Ectodermal cell (in vitro differentiated cells): ENCODE data around the gene BMP8B. TPM values are rescaled to one million over a fixed set of nuclear protein-coding genes. Genes with fewer than 3 reads are reported as not detected.

Source experiments
- H3K27ac ChIP-seq: 2 replicates; pipeline ENCODE4 v1.7.0; 2013; ENCODE audit warnings: mild to moderate bottlenecking, low read depth, low read length; ENCODE audit not compliant: insufficient read depth, poor library complexity, severe bottlenecking
- H3K27me3 ChIP-seq: 2 replicates; pipeline ENCODE4 v1.7.0; 2013; ENCODE audit warnings: mild to moderate bottlenecking, low read length; ENCODE audit not compliant: insufficient read depth, control insufficient read depth, poor library complexity, severe bottlenecking
- H3K36me3 ChIP-seq: one replicate; pipeline ENCODE4 v1.7.0; 2013; ENCODE audit warnings: low read length; ENCODE audit not compliant: control insufficient read depth, insufficient read depth
- H3K4me1 ChIP-seq: one replicate; pipeline ENCODE4 v1.7.0; 2013; ENCODE audit warnings: low read length; ENCODE audit not compliant: control insufficient read depth, insufficient read depth
- H3K4me3 ChIP-seq: 2 replicates; pipeline ENCODE4 v1.7.0; 2013; ENCODE audit warnings: low read depth, low read length, control low read depth; ENCODE audit not compliant: insufficient read depth
- H3K9me3 ChIP-seq: 2 replicates; pipeline ENCODE4 v1.7.0; 2013; ENCODE audit warnings: mild to moderate bottlenecking, low read length, moderate library complexity; ENCODE audit not compliant: control insufficient read depth
- WGBS, 2 experiments: methylation state at CpG; one replicate each; pipeline ENCODE4 v1.1.7; 2013; ENCODE audit warnings: missing lambda C conversion rate in 2 of 2; 5-methylcytosine and 5-hydroxymethylcytosine counted together
- polyA plus RNA-seq, 4 experiments: library from polyadenylated mRNA; stranded (reverse); fragments of 50-300 nt; gene quantifications; one replicate each; pipeline ENCODE4 v1.2.3, GENCODE V29; 2013

BMP8B gene
- 0.19 TPM for polyA plus RNA-seq (2013, experiment 1 of 4)
- 0.32 TPM for polyA plus RNA-seq (2013, experiment 2 of 4)
- 0.16 TPM for polyA plus RNA-seq (2013, experiment 3 of 4)
- 0.32 TPM for polyA plus RNA-seq (2013, experiment 4 of 4)

GRCh38 chr1:39788758-39789570 is at the start of gene BMP8B:
BMP8B (minus strand) TSS chr1:39788865; CDS start chr1:39788485, 380 bp downstream.
- Histone ChIP-seq H3K9me3 (no peaks in the 10 kb centered on the region), H3K4me1 (no peaks in the 10 kb centered on the region), H3K4me3 (peak within 1 kb of the TSS; percentile 26), H3K27me3 (peaks cover 80% of the 10 kb centered on the region), H3K36me3 (no peaks in the 10 kb centered on the region), H3K27ac (no peak within 1 kb of the TSS)
- 1 to 2% methylated on average over 91 of the region's 91 CpGs for WGBS, 2 experiments

- Histone ChIP-seq H3K27me3 (no peaks in the 10 kb centered on the region), H3K4me1 (no peaks in the 10 kb centered on the region), H3K36me3 (peaks cover 18% of the 10 kb centered on the region), H3K4me3 (no peak overlapping the region), H3K27ac (no peak overlapping the region), H3K9me3 (no peaks in the 10 kb centered on the region)
- WGBS, 2 experiments: 97 to 99% methylated on average over 3 of the region's 3 CpGs
Measured at GRCh38 chr1:39836595-39837110, 48.0 kb upstream of the BMP8B start.

- 96% methylated on average over 6 to 7 of the region's 7 CpGs for WGBS, 2 experiments
- H3K4me3 ChIP-seq: no peak overlapping the region
- H3K27me3 ChIP-seq: no peaks in the 10 kb centered on the region
- H3K36me3 ChIP-seq: peaks cover 12% of the 10 kb centered on the region
- H3K9me3 ChIP-seq: no peaks in the 10 kb centered on the region
- no peaks in the 10 kb centered on the region for H3K4me1 ChIP-seq
- H3K27ac ChIP-seq: no peak overlapping the region
Measured at GRCh38 chr1:39835935-39836594, 47.4 kb upstream of the BMP8B start.

GRCh38 chr1:39835110-39835509 is 46.4 kb upstream of the BMP8B start:
- Histone ChIP-seq H3K4me1 (no peaks in the 10 kb centered on the region), H3K27me3 (no peaks in the 10 kb centered on the region), H3K9me3 (no peaks in the 10 kb centered on the region), H3K4me3 (no peak overlapping the region), H3K36me3 (peaks cover 7% of the 10 kb centered on the region), H3K27ac (no peak overlapping the region)
- 99 to 100% methylated on average over 2 of the region's 2 CpGs for WGBS, 2 experiments

GRCh38 chr1:39833621-39834385 is 45.1 kb upstream of the BMP8B start:
- Histone ChIP-seq H3K36me3 (peaks cover under 1% of the 10 kb centered on the region), H3K9me3 (no peaks in the 10 kb centered on the region), H3K27ac (no peak overlapping the region), H3K4me1 (no peaks in the 10 kb centered on the region), H3K27me3 (no peaks in the 10 kb centered on the region), H3K4me3 (no peak overlapping the region)
- WGBS, 2 experiments: 89 to 95% methylated on average over 8 to 9 of the region's 9 CpGs

- no peaks in the 10 kb centered on the region for H3K9me3 ChIP-seq
- H3K27ac ChIP-seq: no peak overlapping the region
- H3K27me3 ChIP-seq: no peaks in the 10 kb centered on the region
- H3K4me1 ChIP-seq: no peaks in the 10 kb centered on the region
- 96% methylated on average over 1 to 2 of the region's 2 CpGs for WGBS, 2 experiments
- H3K36me3 ChIP-seq: no peaks in the 10 kb centered on the region
- no peak overlapping the region for H3K4me3 ChIP-seq
Measured at GRCh38 chr1:39833121-39833520, 44.5 kb upstream of the BMP8B start.

GRCh38 chr1:39832294-39832693 is 43.6 kb upstream of the BMP8B start:
- Histone ChIP-seq H3K36me3 (no peaks in the 10 kb centered on the region), H3K27ac (no peak overlapping the region), H3K4me3 (no peak overlapping the region), H3K4me1 (no peaks in the 10 kb centered on the region), H3K9me3 (no peaks in the 10 kb centered on the region), H3K27me3 (no peaks in the 10 kb centered on the region)
- WGBS, 2 experiments: 91 to 94% methylated on average over 6 of the region's 6 CpGs

- Histone ChIP-seq H3K4me1 (no peaks in the 10 kb centered on the region), H3K9me3 (no peaks in the 10 kb centered on the region), H3K4me3 (no peak overlapping the region), H3K36me3 (no peaks in the 10 kb centered on the region), H3K27me3 (no peaks in the 10 kb centered on the region), H3K27ac (no peak overlapping the region)
- 89 to 91% methylated on average over 6 of the region's 6 CpGs for WGBS, 2 experiments
Measured at GRCh38 chr1:39829791-39830533, 41.3 kb upstream of the BMP8B start.

GRCh38 chr1:39828734-39829133 is 40.1 kb upstream of the BMP8B start:
- Histone ChIP-seq H3K4me3 (no peak overlapping the region), H3K36me3 (no peaks in the 10 kb centered on the region), H3K27ac (no peak overlapping the region), H3K4me1 (no peaks in the 10 kb centered on the region), H3K27me3 (no peaks in the 10 kb centered on the region), H3K9me3 (no peaks in the 10 kb centered on the region)
- WGBS, 2 experiments: 87 to 94% methylated on average over 2 of the region's 2 CpGs
